MM.1S (cell line): ENCODE measurements around the gene CCDC192.

ENCODE experiments used
- DNase-seq: peaks from one replicate; pipeline ENCODE4 v3.0.0-alpha.2; 2015
- H2AFZ ChIP-seq: fragments of 300-600 bp; sonication (generic); 2 replicates; pipeline ENCODE4 v1.6.0; 2016; ENCODE audit warnings: antibody characterized with exemption, low read length
- H3F3A ChIP-seq: fragments of 300-600 bp; sonication (generic); 2 replicates; pipeline ENCODE4 v1.6.1; 2016; ENCODE audit warnings: mild to moderate bottlenecking, antibody characterized with exemption, low read length, moderate library complexity, mixed read lengths; ENCODE audit not compliant: insufficient read depth
- H3K27ac ChIP-seq: fragments of 300-600 bp; sonication (generic); 2 replicates; pipeline ENCODE4 v1.5.1; 2016; ENCODE audit warnings: mild to moderate bottlenecking, low read length
- H3K27me3 ChIP-seq: fragments of 300-600 bp; sonication (generic); replicated peaks from 2 replicates; pipeline ENCODE4 v1.6.0; 2016; ENCODE audit warnings: low read length; ENCODE audit not compliant: insufficient read depth
- H3K36me3 ChIP-seq: fragments of 300-600 bp; sonication (generic); replicated peaks from 2 replicates; pipeline ENCODE4 v1.6.1; 2016; ENCODE audit warnings: mild to moderate bottlenecking, low read length, mixed read lengths; ENCODE audit not compliant: insufficient read depth
- H3K4me1 ChIP-seq: fragments of 300-600 bp; sonication (generic); 2 replicates; pipeline ENCODE4 v1.6.1; 2016; ENCODE audit warnings: low read length, mixed read lengths
- H3K4me2 ChIP-seq: fragments of 300-600 bp; sonication (generic); 2 replicates; pipeline ENCODE4 v1.6.0; 2016; ENCODE audit warnings: low read depth, low read length
- H3K4me3 ChIP-seq: fragments of 300-600 bp; sonication (generic); 2 replicates; pipeline ENCODE4 v1.5.1; 2016; ENCODE audit warnings: low read length, mixed read lengths
- H3K79me2 ChIP-seq: fragments of 300-600 bp; sonication (generic); 2 replicates; pipeline ENCODE4 v1.6.1; 2016; ENCODE audit warnings: mixed run types, low read length, mixed read lengths
- H3K9ac ChIP-seq: fragments of 300-600 bp; sonication (generic); 2 replicates; pipeline ENCODE4 v1.6.1; 2016; ENCODE audit warnings: low read length, mixed read lengths
- H3K9me2 ChIP-seq: fragments of 300-600 bp; sonication (generic); replicated peaks from 2 replicates; pipeline ENCODE4 v1.6.1; 2016; ENCODE audit warnings: mild to moderate bottlenecking, low read length, mixed read lengths; ENCODE audit not compliant: insufficient read depth
- H3K9me3 ChIP-seq: fragments of 300-600 bp; sonication (generic); replicated peaks from 2 replicates; pipeline ENCODE4 v1.6.1; 2016; ENCODE audit warnings: mild to moderate bottlenecking, low read length, mixed read lengths; ENCODE audit not compliant: insufficient read depth
- H4K20me1 ChIP-seq: fragments of 300-600 bp; sonication (generic); 2 replicates; pipeline ENCODE4 v1.6.1; 2016; ENCODE audit warnings: mild to moderate bottlenecking, low read length, moderate library complexity, mixed read lengths; ENCODE audit not compliant: insufficient read depth
- CTCF ChIP-seq: fragments of 300-600 bp; sonication (generic); IDR thresholded peaks from 2 replicates; pipeline ENCODE4 v1.5.1; 2016; ENCODE audit warnings: antibody characterized with exemption, low read length, mixed read lengths
- EZH2 ChIP-seq: fragments of 300-600 bp; sonication (generic); optimal IDR thresholded peaks from 2 replicates; pipeline ENCODE3; 2017; ENCODE audit warnings: low read depth, mild to moderate bottlenecking, antibody characterized with exemption, low read length, mixed read lengths
- EZH2phosphoT487 ChIP-seq: fragments of 300-600 bp; sonication (generic); IDR thresholded peaks from 2 replicates; pipeline ENCODE4 v1.6.1; 2018; ENCODE audit warnings: antibody characterized with exemption, low read length

Gene CCDC192

GRCh38 chr5:127809533-127809932, 106.3 kb downstream of the CCDC192 start:
- Histone ChIP-seq H3K4me2 (no peak overlapping the region), H3K4me3 (no peak overlapping the region), H3F3A (no peaks in the 10 kb centered on the region), H3K79me2 (no peaks in the 10 kb centered on the region), H3K27me3 (no peaks in the 10 kb centered on the region), H3K36me3 (no peaks in the 10 kb centered on the region), H3K9me3 (no peaks in the 10 kb centered on the region), H4K20me1 (no peaks in the 10 kb centered on the region), H3K4me1 (no peaks in the 10 kb centered on the region), H3K9me2 (no peaks in the 10 kb centered on the region), H2AFZ (no peak overlapping the region), H3K27ac (no peak overlapping the region), H3K9ac (no peak overlapping the region)
- DNase-seq: no peak
- no peak for TF ChIP-seq CTCF
- no peak for TF ChIP-seq EZH2
- no peak for TF ChIP-seq EZH2phosphoT487

GRCh38 chr5:127810017-127810416, 106.8 kb downstream of the CCDC192 start:
- H3K9ac ChIP-seq: no peak overlapping the region
- no peaks in the 10 kb centered on the region for H3K9me2 ChIP-seq
- no peak for DNase-seq
- H3K27ac ChIP-seq: no peak overlapping the region
- no peaks in the 10 kb centered on the region for H3K4me1 ChIP-seq
- H3K79me2 ChIP-seq: no peaks in the 10 kb centered on the region
- H4K20me1 ChIP-seq: no peaks in the 10 kb centered on the region
- no peaks in the 10 kb centered on the region for H3F3A ChIP-seq
- H3K4me2 ChIP-seq: no peak overlapping the region
- H3K4me3 ChIP-seq: no peak overlapping the region
- no peak for TF ChIP-seq CTCF
- no peak for TF ChIP-seq EZH2
- no peak for TF ChIP-seq EZH2phosphoT487
- H3K36me3 ChIP-seq: no peaks in the 10 kb centered on the region
- no peak overlapping the region for H2AFZ ChIP-seq
- no peaks in the 10 kb centered on the region for H3K9me3 ChIP-seq
- H3K27me3 ChIP-seq: no peaks in the 10 kb centered on the region

- no peak for DNase-seq
- Histone ChIP-seq H3F3A (no peaks in the 10 kb centered on the region), H3K4me2 (no peak overlapping the region), H3K4me1 (no peaks in the 10 kb centered on the region), H3K4me3 (no peak overlapping the region), H3K36me3 (no peaks in the 10 kb centered on the region), H3K27me3 (no peaks in the 10 kb centered on the region), H3K9me3 (no peaks in the 10 kb centered on the region), H3K9ac (no peak overlapping the region), H3K27ac (no peak overlapping the region), H3K79me2 (no peaks in the 10 kb centered on the region), H4K20me1 (no peaks in the 10 kb centered on the region), H3K9me2 (no peaks in the 10 kb centered on the region), H2AFZ (no peak overlapping the region)
- TF ChIP-seq CTCF (no peak), EZH2 (no peak), EZH2phosphoT487 (no peak)
Measured at GRCh38 chr5:127810707-127811490, 107.7 kb downstream of the CCDC192 start.
